Esophagus squamous epithelium (tissue), 5 donors: ENCODE measurements around the gene ITGB8. TPM values are rescaled to one million over a fixed set of nuclear protein-coding genes. Genes with fewer than 3 reads are reported as not detected.

ENCODE experiments used
- DNase-seq: peaks from one replicate; lab custom pipeline; 2025; lab: John Stamatoyannopoulos, UW
- H3K27ac ChIP-seq, 4 donors: fragments of 200-600 bp; sonication (generic); one replicate each; pipeline ENCODE4 v1.5.1; 2016 to 2019; ENCODE audit warnings: mild to moderate bottlenecking in 1 of 4
- H3K27me3 ChIP-seq, 4 donors: fragments of 200-600 bp; sonication (generic); 1 replicate in 3 of 4; 2 replicates in 1 of 4; pipeline versions ENCODE4 v1.5.1 to v1.6.0; 2017 to 2021; ENCODE audit warnings: antibody characterized with exemption in 1 of 4
- H3K36me3 ChIP-seq, 3 donors: fragments of 200-600 bp; sonication (generic); one replicate each; pipeline ENCODE4 v1.5.1; 2016 to 2019
- H3K4me1 ChIP-seq, 3 donors: fragments of 200-600 bp; sonication (generic); one replicate each; pipeline ENCODE4 v1.5.1; 2017 to 2019
- H3K4me3 ChIP-seq, 4 donors: fragments of 200-600 bp; sonication (generic); 1 replicate in 3 of 4; 2 replicates in 1 of 4; pipeline ENCODE4 v1.5.1; 2016 to 2019; ENCODE audit warnings: mild to moderate bottlenecking in 2 of 4, moderate library complexity in 1 of 4
- H3K9me3 ChIP-seq, 3 donors: fragments of 200-600 bp; sonication (generic); one replicate each; pipeline ENCODE4 v1.5.1; 2016 to 2019
- POLR2A ChIP-seq, 4 donors: fragments of 450-650 bp; IDR thresholded peaks; one replicate each; pipeline ENCODE4 v1.6.1; 2017; ENCODE audit warnings: antibody characterized with exemption in 4 of 4, mild to moderate bottlenecking in 4 of 4, moderate library complexity in 3 of 4
- WGBS, 2 donors: methylation state at CpG; one replicate each; pipeline ENCODE4 v1.1.5; 2018; 5-methylcytosine and 5-hydroxymethylcytosine counted together
- intact Hi-C: fragments of 100-400 bp; cut with DNase I; formaldehyde crosslinking; loops from one replicate; pipeline ENCODE4 v1.15.0; 2022
- total RNA-seq, 4 donors: library from RNA; depleted of rRNA; stranded (reverse); fragments of >200 nt; gene quantifications; one replicate each; pipeline ENCODE4 v1.1.0, GENCODE V29; 2016
- TF ChIP-seq, protein P1 (sequence below), 6 experiments: fragments of 450-650 bp in 4 of 6; fragments of 200-600 bp in 2 of 6; sonication (generic) in 2 of 6; IDR thresholded peaks; one replicate each; pipeline ENCODE4 v1.5.1; 2016 to 2019; ENCODE audit warnings: antibody characterized with exemption in 6 of 6, mild to moderate bottlenecking in 4 of 6, moderate library complexity in 4 of 6
- donor health status: DM: yes; HTN: yes; CAD: no.

ITGB8 gene
- total RNA-seq, 4 donors from 2014 or later: 23.5 to 30.6 (median 27.4) TPM

DNA sequence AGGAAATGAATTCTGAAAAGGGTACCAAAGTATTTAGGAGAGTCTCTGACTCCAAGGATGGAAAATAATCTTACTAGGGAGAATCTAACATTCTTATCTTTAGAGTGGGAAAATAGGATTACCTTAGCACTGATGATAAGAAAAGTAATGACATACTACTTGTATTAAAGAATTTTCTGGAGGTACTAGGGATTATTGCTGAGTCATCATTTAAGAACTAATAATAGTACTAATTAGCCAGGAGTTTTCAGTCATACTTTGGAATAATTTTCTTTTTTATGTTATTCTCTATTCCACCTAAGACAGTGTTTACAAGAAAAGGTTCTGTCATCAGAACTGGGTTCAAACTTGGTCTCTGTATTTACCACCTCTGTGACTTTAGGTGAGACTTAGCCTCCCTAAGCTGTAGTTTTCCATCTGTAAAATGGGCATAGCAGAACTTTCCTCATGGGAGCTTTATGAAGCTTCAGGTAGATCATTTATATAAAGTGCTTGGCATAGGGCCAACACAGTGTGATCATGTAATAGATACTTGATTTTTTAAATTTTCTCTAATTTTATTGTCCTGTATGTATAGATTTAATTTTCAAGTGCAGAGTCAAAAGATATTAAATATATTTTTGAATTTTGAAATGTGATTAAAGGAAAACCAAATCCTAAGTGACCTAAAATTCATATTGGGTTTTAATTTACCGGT, 20.4 kb downstream of the ITGB8 start:
- Histone ChIP-seq H3K4me1 (peaks cover 7 to 59% (median 35%) of the 10 kb centered on the region in 3 donors), H3K27me3 (no peaks in the 10 kb centered on the region), H3K4me3 (peak overlapping the region in 1 of 4 donors; percentile 25), H3K9me3 (no peaks in the 10 kb centered on the region), H3K27ac (peak overlapping the region; percentile 76 to 86 (median 78)), H3K36me3 (no peaks in the 10 kb centered on the region)
- intact Hi-C loops: no loop called here
- DNase-seq: no peak
- 38 to 40% methylated on average over 1 of the region's 1 CpG for WGBS, 2 donors
- no peak for TF ChIP-seq POLR2A (IDR thresholded peaks at IDR 0.05)
- TF ChIP-seq, protein P1, sequence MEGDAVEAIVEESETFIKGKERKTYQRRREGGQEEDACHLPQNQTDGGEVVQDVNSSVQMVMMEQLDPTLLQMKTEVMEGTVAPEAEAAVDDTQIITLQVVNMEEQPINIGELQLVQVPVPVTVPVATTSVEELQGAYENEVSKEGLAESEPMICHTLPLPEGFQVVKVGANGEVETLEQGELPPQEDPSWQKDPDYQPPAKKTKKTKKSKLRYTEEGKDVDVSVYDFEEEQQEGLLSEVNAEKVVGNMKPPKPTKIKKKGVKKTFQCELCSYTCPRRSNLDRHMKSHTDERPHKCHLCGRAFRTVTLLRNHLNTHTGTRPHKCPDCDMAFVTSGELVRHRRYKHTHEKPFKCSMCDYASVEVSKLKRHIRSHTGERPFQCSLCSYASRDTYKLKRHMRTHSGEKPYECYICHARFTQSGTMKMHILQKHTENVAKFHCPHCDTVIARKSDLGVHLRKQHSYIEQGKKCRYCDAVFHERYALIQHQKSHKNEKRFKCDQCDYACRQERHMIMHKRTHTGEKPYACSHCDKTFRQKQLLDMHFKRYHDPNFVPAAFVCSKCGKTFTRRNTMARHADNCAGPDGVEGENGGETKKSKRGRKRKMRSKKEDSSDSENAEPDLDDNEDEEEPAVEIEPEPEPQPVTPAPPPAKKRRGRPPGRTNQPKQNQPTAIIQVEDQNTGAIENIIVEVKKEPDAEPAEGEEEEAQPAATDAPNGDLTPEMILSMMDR (IDR thresholded peaks at IDR 0.05): no peak

DNA sequence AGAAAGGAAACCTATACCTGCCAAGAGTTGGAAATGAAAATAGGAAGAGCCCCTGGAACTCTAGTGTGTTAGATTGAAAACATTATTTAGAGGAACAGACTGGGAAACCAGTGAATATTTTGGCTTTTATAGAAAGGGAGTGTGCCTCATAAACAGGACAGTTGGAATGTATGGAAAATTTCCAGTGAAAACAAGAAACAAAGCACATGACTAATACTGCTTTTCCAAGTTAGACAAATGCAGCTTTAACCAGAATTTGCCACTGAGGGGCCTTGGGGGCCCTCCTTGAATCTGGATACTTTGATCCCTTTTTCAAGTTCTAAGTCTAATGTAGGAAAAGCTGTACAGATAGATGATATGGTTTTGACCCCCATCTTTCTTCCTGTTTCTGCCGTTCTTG, 21.2 kb downstream of the ITGB8 start:
- H3K27ac ChIP-seq: peak overlapping the region; percentile 76 to 86 (median 79)
- TF ChIP-seq, protein P1 (IDR thresholded peaks at IDR 0.05): no peak
- no peak for TF ChIP-seq POLR2A (IDR thresholded peaks at IDR 0.05)
- no peaks in the 10 kb centered on the region for H3K27me3 ChIP-seq
- intact Hi-C loops: no loop called here
- no peaks in the 10 kb centered on the region for H3K36me3 ChIP-seq
- peaks cover 7 to 64% (median 35%) of the 10 kb centered on the region in 3 donors for H3K4me1 ChIP-seq
- DNase-seq: no peak
- H3K9me3 ChIP-seq: no peaks in the 10 kb centered on the region
- 14 to 21% methylated on average over 1 of the region's 1 CpG for WGBS, 2 donors
- H3K4me3 ChIP-seq: no peak overlapping the region

DNA sequence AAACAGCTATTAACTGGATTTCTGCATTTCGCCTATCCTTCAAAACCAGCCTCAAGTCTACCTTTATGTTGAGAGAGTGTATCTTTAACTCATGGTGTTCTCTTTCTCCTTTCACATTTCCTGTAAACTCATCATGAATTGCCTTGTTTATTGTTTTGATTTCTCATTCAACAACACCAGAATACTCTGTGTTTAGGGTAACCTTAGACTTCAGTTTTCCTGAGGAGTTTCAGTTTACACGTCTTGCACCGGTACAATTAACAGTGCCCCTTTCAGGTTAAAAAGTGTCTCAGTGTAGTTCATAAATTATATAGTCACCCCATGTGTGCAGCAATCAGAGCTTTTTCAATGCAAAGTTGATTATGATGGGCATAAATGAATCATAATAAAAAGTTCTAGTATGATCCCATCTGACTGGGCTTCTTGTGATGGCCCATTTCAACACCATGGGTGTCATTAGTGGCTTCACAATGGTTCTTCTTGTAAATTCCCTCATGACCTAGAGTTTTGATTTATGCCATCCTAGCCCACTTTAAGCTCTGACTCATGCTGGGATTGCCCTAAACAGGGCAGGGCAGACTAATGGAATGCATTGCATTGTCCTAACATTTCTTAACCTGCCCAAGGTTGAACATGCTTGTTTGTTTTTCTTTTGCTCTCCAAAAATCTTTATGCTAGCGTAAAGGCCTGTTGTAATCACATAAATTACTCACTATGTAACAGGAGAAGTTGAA, 22.0 kb downstream of the ITGB8 start:
- TF ChIP-seq, protein P1 (IDR thresholded peaks at IDR 0.05): no peak
- TF ChIP-seq POLR2A (IDR thresholded peaks at IDR 0.05): no peak
- DNase-seq: no peak
- 29 to 57% methylated on average over 4 of the region's 4 CpGs for WGBS, 2 donors
- H3K27ac ChIP-seq: peak overlapping the region; percentile 76 to 86 (median 79)
- H3K4me1 ChIP-seq: peaks cover 7 to 64% (median 35%) of the 10 kb centered on the region in 3 donors
- intact Hi-C loops: no loop called here
- H3K27me3 ChIP-seq: no peaks in the 10 kb centered on the region
- no peaks in the 10 kb centered on the region for H3K36me3 ChIP-seq
- no peaks in the 10 kb centered on the region for H3K9me3 ChIP-seq
- no peak overlapping the region for H3K4me3 ChIP-seq

DNA sequence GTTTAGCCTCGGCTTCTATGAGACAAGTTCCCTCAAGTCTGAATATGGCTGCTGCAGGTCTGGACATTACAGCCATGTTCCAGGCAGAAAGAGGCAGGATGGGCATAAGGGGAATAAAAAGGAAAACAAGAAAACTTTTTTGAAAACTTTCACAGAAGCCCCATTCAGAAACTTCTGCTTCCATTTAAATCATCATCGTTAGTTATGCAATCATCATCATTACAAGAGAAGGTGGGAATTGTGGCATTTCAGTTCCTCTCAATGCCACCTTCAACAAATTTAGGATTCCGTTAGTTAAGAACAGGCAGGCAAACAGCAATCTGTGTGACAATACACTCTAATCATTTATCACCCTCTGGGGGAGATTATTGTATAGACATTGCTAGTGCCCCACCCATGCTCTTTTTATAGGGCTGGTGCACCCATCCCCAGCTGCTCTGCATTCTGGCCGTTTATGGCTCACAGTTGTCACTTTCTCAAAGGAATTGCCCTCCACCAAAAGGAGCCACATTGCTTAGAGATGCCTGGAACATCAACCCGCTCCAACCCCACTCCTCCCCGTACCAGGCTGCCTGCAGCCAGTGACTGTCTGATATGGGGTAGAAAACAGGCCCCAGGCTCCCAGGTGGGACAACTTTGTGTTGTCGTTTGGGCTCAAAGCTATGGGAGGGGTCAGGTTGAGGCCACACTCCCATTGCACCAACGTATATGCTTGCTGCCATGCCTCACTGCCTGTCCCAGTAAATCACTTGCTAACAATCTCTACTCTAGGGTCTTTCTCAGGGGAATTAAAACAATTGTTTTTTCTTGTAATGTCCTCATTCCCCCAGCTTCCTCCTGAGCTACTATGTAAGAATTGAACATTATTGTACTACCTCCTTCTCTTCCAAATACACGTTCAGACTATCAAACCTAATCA, 24.2 kb downstream of the ITGB8 start:
- peak overlapping the region; percentile 27 to 69 (median 52) for H3K27ac ChIP-seq
- DNase-seq: no peak
- H3K9me3 ChIP-seq: no peaks in the 10 kb centered on the region
- WGBS, 2 donors: 40 to 64% methylated on average over 9 of the region's 9 CpGs
- H3K27me3 ChIP-seq: no peaks in the 10 kb centered on the region
- H3K4me3 ChIP-seq: no peak overlapping the region
- intact Hi-C loops: no loop called here
- TF ChIP-seq, protein P1 (IDR thresholded peaks at IDR 0.05): no peak
- no peak for TF ChIP-seq POLR2A (IDR thresholded peaks at IDR 0.05)
- H3K4me1 ChIP-seq: peaks cover 7 to 73% (median 40%) of the 10 kb centered on the region in 3 donors
- no peaks in the 10 kb centered on the region for H3K36me3 ChIP-seq
